ENCODE results near the gene ZCCHC7. TPM values are rescaled to one million over a fixed set of nuclear protein-coding genes. Genes with fewer than 3 reads are reported as not detected.

Gene ZCCHC7
- total RNA-seq, 2 experiments from 2014 or later = 76.4 to 108 TPM

- TF ChIP-seq, protein P1, sequence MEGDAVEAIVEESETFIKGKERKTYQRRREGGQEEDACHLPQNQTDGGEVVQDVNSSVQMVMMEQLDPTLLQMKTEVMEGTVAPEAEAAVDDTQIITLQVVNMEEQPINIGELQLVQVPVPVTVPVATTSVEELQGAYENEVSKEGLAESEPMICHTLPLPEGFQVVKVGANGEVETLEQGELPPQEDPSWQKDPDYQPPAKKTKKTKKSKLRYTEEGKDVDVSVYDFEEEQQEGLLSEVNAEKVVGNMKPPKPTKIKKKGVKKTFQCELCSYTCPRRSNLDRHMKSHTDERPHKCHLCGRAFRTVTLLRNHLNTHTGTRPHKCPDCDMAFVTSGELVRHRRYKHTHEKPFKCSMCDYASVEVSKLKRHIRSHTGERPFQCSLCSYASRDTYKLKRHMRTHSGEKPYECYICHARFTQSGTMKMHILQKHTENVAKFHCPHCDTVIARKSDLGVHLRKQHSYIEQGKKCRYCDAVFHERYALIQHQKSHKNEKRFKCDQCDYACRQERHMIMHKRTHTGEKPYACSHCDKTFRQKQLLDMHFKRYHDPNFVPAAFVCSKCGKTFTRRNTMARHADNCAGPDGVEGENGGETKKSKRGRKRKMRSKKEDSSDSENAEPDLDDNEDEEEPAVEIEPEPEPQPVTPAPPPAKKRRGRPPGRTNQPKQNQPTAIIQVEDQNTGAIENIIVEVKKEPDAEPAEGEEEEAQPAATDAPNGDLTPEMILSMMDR (conservative IDR thresholded peaks at IDR 0.05; ENCODE audit: low read length) = no peak
- TF ChIP-seq EZH2phosphoT487 (IDR thresholded peaks at IDR 0.05; ENCODE audit: borderline replicate concordance, low read depth, low read length) = no peak
- Histone ChIP-seq H3K4me1 (ENCODE audit: insufficient read depth, low read length, poor library complexity, severe bottlenecking) (peaks cover 19% of the 10 kb centered on the region), H3K4me2 (ENCODE audit: low read length) (no peak overlapping the region), H3K27ac (ENCODE audit: low read depth, low read length, poor library complexity, severe bottlenecking) (no peak overlapping the region), H3K4me3 (ENCODE audit: low read depth, low read length, poor library complexity, severe bottlenecking) (no peak overlapping the region), H4K20me1 (ENCODE audit: insufficient read depth, low read length) (peaks cover 13% of the 10 kb centered on the region; the same call in 1 of the 2 replicates), H3K9me2 (ENCODE audit: insufficient read depth, low read length) (no peaks in the 10 kb centered on the region), H3K36me3 (ENCODE audit: insufficient read depth, low read length) (peaks cover 93% of the 10 kb centered on the region), H2AFZ (ENCODE audit: low read length) (no peak overlapping the region), H3K9me3 (ENCODE audit: low read length) (no peaks in the 10 kb centered on the region; the same call in 1 of the 2 replicates), H3K79me2 (ENCODE audit: insufficient read depth, low read depth, low read length) (peaks cover 84% of the 10 kb centered on the region; the same call in 1 of the 2 replicates)
- intact Hi-C loops (cut with micrococcal nuclease; ENCODE audit: unreplicated experiment) = no loop called here
- DNase-seq (ENCODE audit: low spot score) = no peak
- CTCF ChIA-PET (ENCODE audit: unreplicated experiment) = no interaction called here
- no TSS peak for BruUV-seq (replicated peaks)
- POLR2A ChIA-PET = interaction anchor here (0.9 to 1.5 kb wide), 3 partner anchors 14 to 251 kb away, joined by 3 read pairs; no protein-coding TSS in a partner anchor
These were observed 32.0 kb downstream of the ZCCHC7 start for GRCh38 chr9:37152365-37152764.

GRCh38 chr9:37155601-37156000 lies 35.2 kb downstream of the ZCCHC7 start:
- DNase-seq (ENCODE audit: low spot score) = no peak
- Histone ChIP-seq H3K9me2 (ENCODE audit: insufficient read depth, low read length) (no peaks in the 10 kb centered on the region), H3K27ac (ENCODE audit: low read depth, low read length, poor library complexity, severe bottlenecking) (no peak overlapping the region), H3K4me3 (ENCODE audit: low read depth, low read length, poor library complexity, severe bottlenecking) (no peak overlapping the region), H3K36me3 (ENCODE audit: insufficient read depth, low read length) (peaks cover 93% of the 10 kb centered on the region), H4K20me1 (ENCODE audit: insufficient read depth, low read length) (peaks cover 21% of the 10 kb centered on the region; the same call in 1 of the 2 replicates), H3K4me2 (ENCODE audit: low read length) (no peak overlapping the region), H3K4me1 (ENCODE audit: insufficient read depth, low read length, poor library complexity, severe bottlenecking) (peaks cover 19% of the 10 kb centered on the region), H3K79me2 (ENCODE audit: insufficient read depth, low read depth, low read length) (peaks cover 82% of the 10 kb centered on the region; the same call in 1 of the 2 replicates), H3K9me3 (ENCODE audit: low read length) (no peaks in the 10 kb centered on the region; the same call in 1 of the 2 replicates), H2AFZ (ENCODE audit: low read length) (no peak overlapping the region)
- ChIA-PET POLR2A (interaction anchor here (1.1 kb wide), 1 partner anchor 18 kb away, joined by 3 read pairs; no protein-coding TSS in a partner anchor), CTCF (ENCODE audit: unreplicated experiment) (no interaction called here)
- intact Hi-C loops (cut with micrococcal nuclease; ENCODE audit: unreplicated experiment) = no loop called here
- no TSS peak for BruUV-seq (replicated peaks)
- TF ChIP-seq EZH2phosphoT487 (IDR thresholded peaks at IDR 0.05; ENCODE audit: borderline replicate concordance, low read depth, low read length) = no peak
- TF ChIP-seq, protein P1 (conservative IDR thresholded peaks at IDR 0.05; ENCODE audit: low read length) = no peak

DNA sequence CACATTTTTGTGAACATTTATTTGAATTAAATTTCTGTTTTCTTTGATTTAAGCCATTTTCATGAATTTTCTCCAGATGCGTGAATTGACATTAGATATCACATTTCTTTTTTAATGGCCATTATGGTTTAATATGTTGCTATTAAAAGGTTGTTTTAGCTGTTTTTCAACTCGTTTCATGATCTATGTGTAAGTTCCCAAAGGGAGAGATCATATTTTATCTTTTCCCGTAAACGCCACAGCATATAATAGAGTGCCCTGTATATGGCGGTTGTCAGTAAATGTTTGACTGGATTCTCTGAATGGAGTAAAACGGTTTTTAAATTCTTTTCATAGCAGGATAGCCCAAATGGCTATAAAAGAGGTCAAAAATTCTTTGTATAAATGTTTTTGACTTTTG lies 35.8 kb downstream of the ZCCHC7 start:
- peaks cover 80% of the 10 kb centered on the region; the same call in 1 of the 2 replicates for H3K79me2 ChIP-seq (ENCODE audit: insufficient read depth, low read depth, low read length)
- intact Hi-C loops (cut with micrococcal nuclease; ENCODE audit: unreplicated experiment) = no loop called here
- no peak for DNase-seq (ENCODE audit: low spot score)

More for the DNA sequence above, 35.8 kb downstream of the ZCCHC7 start:
- peaks cover 21% of the 10 kb centered on the region; the same call in 1 of the 2 replicates for H4K20me1 ChIP-seq (ENCODE audit: insufficient read depth, low read length)
- no peaks in the 10 kb centered on the region for H3K9me2 ChIP-seq (ENCODE audit: insufficient read depth, low read length)
- no TSS peak for BruUV-seq (replicated peaks)
- no peak overlapping the region for H3K27ac ChIP-seq (ENCODE audit: low read depth, low read length, poor library complexity, severe bottlenecking)
- H3K4me1 ChIP-seq (ENCODE audit: insufficient read depth, low read length, poor library complexity, severe bottlenecking) = peaks cover 19% of the 10 kb centered on the region
- H3K9me3 ChIP-seq (ENCODE audit: low read length) = no peaks in the 10 kb centered on the region; the same call in 1 of the 2 replicates
- H3K4me3 ChIP-seq (ENCODE audit: low read depth, low read length, poor library complexity, severe bottlenecking) = no peak overlapping the region
- ChIA-PET CTCF (ENCODE audit: unreplicated experiment) (no interaction called here), POLR2A (interaction anchor here (1.1 to 1.3 kb wide), 2 partner anchors 11 to 18 kb away, joined by 3 read pairs; no protein-coding TSS in a partner anchor)
- H3K4me2 ChIP-seq (ENCODE audit: low read length) = no peak overlapping the region
- H3K36me3 ChIP-seq (ENCODE audit: insufficient read depth, low read length) = peaks cover 94% of the 10 kb centered on the region
- H2AFZ ChIP-seq (ENCODE audit: low read length) = no peak overlapping the region
- TF ChIP-seq, protein P1 (conservative IDR thresholded peaks at IDR 0.05; ENCODE audit: low read length) = no peak
- no peak for TF ChIP-seq EZH2phosphoT487 (IDR thresholded peaks at IDR 0.05; ENCODE audit: borderline replicate concordance, low read depth, low read length)

Data from OCI-LY7 (cell line).